ENCODE measurements around the gene UBP1. TPM values are rescaled to one million over a fixed set of nuclear protein-coding genes. Genes with fewer than 3 reads are reported as not detected.

Gene UBP1
- total RNA-seq, 1 donor from 2014 or later: 55.8 TPM

- intact Hi-C loops (cut with DNase I): no loop called here
- Histone ChIP-seq H3K36me3 (peaks cover 70 to 84% of the 10 kb centered on the region in 2 donors), H3K9me3 (no peaks in the 10 kb centered on the region), H3K27ac (no peak overlapping the region), H3K27me3 (no peaks in the 10 kb centered on the region), H3K4me3 (no peak overlapping the region), H3K4me1 (no peaks in the 10 kb centered on the region)
- no peak for TF ChIP-seq CTCF (IDR thresholded peaks at IDR 0.05)
- DNase-seq (ENCODE audit: low spot score in 2 of 2): no peak
Observed at GRCh38 chr3:33403756-33404155, 36.4 kb downstream of the UBP1 start.

GRCh38 chr3:33402936-33403335 lies 37.3 kb downstream of the UBP1 start:
- H3K9me3 ChIP-seq: no peaks in the 10 kb centered on the region
- intact Hi-C loops (cut with DNase I): no loop called here
- DNase-seq (ENCODE audit: low spot score in 2 of 2): no peak
- H3K27me3 ChIP-seq: no peaks in the 10 kb centered on the region
- H3K4me1 ChIP-seq: no peaks in the 10 kb centered on the region
- H3K4me3 ChIP-seq: no peak overlapping the region
- peaks cover 70 to 83% of the 10 kb centered on the region in 2 donors for H3K36me3 ChIP-seq
- TF ChIP-seq CTCF (IDR thresholded peaks at IDR 0.05): no peak
- H3K27ac ChIP-seq: no peak overlapping the region

GRCh38 chr3:33401781-33402180 lies 38.4 kb downstream of the UBP1 start:
- no peak for TF ChIP-seq CTCF (IDR thresholded peaks at IDR 0.05)
- Histone ChIP-seq H3K27ac (no peak overlapping the region), H3K4me1 (no peaks in the 10 kb centered on the region), H3K9me3 (no peaks in the 10 kb centered on the region), H3K27me3 (no peaks in the 10 kb centered on the region), H3K36me3 (peaks cover 69 to 89% of the 10 kb centered on the region in 2 donors), H3K4me3 (no peak overlapping the region)
- intact Hi-C loops (cut with DNase I): no loop called here
- DNase-seq (ENCODE audit: low spot score in 2 of 2): no peak

GRCh38 chr3:33398410-33398809 lies 41.8 kb downstream of the UBP1 start:
- no peak overlapping the region for H3K27ac ChIP-seq
- H3K27me3 ChIP-seq: no peaks in the 10 kb centered on the region
- no peak for DNase-seq (ENCODE audit: low spot score in 2 of 2)
- H3K9me3 ChIP-seq: no peaks in the 10 kb centered on the region
- H3K4me1 ChIP-seq: no peaks in the 10 kb centered on the region
- TF ChIP-seq CTCF (IDR thresholded peaks at IDR 0.05): no peak
- no peak overlapping the region for H3K4me3 ChIP-seq
- peaks cover 54 to 90% of the 10 kb centered on the region in 2 donors for H3K36me3 ChIP-seq
- intact Hi-C loops (cut with DNase I): no loop called here

GRCh38 chr3:33395900-33396299 lies 44.3 kb downstream of the UBP1 start:
- H3K4me1 ChIP-seq: peaks cover 0 to 13% of the 10 kb centered on the region in 2 donors
- no peak for TF ChIP-seq CTCF (IDR thresholded peaks at IDR 0.05)
- peaks cover 44 to 81% of the 10 kb centered on the region in 2 donors for H3K36me3 ChIP-seq
- no peaks in the 10 kb centered on the region for H3K9me3 ChIP-seq
- no peak overlapping the region for H3K4me3 ChIP-seq
- H3K27me3 ChIP-seq: no peaks in the 10 kb centered on the region
- no peak overlapping the region for H3K27ac ChIP-seq
- no peak for DNase-seq (ENCODE audit: low spot score in 2 of 2)
- intact Hi-C loops (cut with DNase I): no loop called here

All from ascending aorta (tissue), 2 donors.